Testis (tissue), 2 donors: ENCODE data around the gene SH3PXD2B.

Source experiments
- POLR2A ChIP-seq: fragments of 450-650 bp; IDR thresholded peaks from one replicate; pipeline ENCODE4 v1.6.1; 2017; ENCODE audit warnings: antibody characterized with exemption, mild to moderate bottlenecking, moderate library complexity
- TF ChIP-seq, protein P1 (sequence below), 3 experiments: fragments of 450-650 bp in 2 of 3; fragments of 200-600 bp in 1 of 3; sonication (generic) in 1 of 3; IDR thresholded peaks; one replicate each; pipeline ENCODE4 v1.5.1; 2016 to 2019; ENCODE audit warnings: antibody characterized with exemption in 3 of 3, mild to moderate bottlenecking in 2 of 3, moderate library complexity in 1 of 3

DNA sequence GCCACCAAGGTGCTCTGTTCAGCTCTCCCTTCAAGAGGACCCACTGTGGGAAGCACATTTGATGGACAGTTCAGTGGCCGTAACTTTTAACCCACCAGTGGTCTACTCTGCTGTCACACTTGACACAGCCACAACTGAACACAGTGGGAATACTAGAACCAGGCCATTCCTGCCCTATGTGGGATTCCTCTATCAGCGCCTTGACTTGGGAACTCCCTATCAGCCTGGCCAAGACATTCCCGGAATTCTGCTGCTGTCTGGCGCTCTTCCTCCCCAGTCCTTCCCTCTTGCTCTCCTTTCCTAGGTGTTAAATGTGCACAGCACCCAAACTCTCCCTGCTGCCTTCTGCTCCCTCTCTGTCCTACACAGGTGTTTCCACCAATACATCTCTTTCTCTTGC is 23.1 kb upstream of the SH3PXD2B start:
- TF ChIP-seq, protein P1, sequence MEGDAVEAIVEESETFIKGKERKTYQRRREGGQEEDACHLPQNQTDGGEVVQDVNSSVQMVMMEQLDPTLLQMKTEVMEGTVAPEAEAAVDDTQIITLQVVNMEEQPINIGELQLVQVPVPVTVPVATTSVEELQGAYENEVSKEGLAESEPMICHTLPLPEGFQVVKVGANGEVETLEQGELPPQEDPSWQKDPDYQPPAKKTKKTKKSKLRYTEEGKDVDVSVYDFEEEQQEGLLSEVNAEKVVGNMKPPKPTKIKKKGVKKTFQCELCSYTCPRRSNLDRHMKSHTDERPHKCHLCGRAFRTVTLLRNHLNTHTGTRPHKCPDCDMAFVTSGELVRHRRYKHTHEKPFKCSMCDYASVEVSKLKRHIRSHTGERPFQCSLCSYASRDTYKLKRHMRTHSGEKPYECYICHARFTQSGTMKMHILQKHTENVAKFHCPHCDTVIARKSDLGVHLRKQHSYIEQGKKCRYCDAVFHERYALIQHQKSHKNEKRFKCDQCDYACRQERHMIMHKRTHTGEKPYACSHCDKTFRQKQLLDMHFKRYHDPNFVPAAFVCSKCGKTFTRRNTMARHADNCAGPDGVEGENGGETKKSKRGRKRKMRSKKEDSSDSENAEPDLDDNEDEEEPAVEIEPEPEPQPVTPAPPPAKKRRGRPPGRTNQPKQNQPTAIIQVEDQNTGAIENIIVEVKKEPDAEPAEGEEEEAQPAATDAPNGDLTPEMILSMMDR (IDR thresholded peaks at IDR 0.05): no peak
- TF ChIP-seq POLR2A: no peak
